GM12878 (cell line): ENCODE measurements around the gene CCL22. TPM values are rescaled to one million over a fixed set of nuclear protein-coding genes. Genes with fewer than 3 reads are reported as not detected.

Experiments
- BCL11A ChIP-seq: IDR thresholded peaks from 2 replicates; pipeline ENCODE4 v1.6.1; 2011; ENCODE audit warnings: low read depth, low read length
- CREM ChIP-seq: IDR thresholded peaks from 2 replicates; pipeline ENCODE4 v1.6.1; 2014; ENCODE audit warnings: antibody characterized with exemption, low read depth
- CUX1 ChIP-seq: IDR thresholded peaks from 2 replicates; pipeline ENCODE4 v1.6.1; 2012; ENCODE audit warnings: improper control_type of control experiment, low read depth, low read length; ENCODE audit not compliant: insufficient replicate concordance
- EZH2 ChIP-seq: IDR thresholded peaks from 2 replicates; pipeline ENCODE4 v1.6.1; 2012; ENCODE audit warnings: low read depth, mild to moderate bottlenecking, control low read depth, inconsistent platforms, low read length, borderline replicate concordance; ENCODE audit not compliant: control insufficient read depth
- NFIC ChIP-seq: IDR thresholded peaks from 2 replicates; pipeline ENCODE4 v1.6.1; 2012; ENCODE audit warnings: low read depth, mild to moderate bottlenecking, inconsistent platforms, low read length, moderate library complexity
- NFYB ChIP-seq: IDR thresholded peaks from 2 replicates; pipeline ENCODE4 v1.6.1; 2011; ENCODE audit warnings: low read depth, mild to moderate bottlenecking, low read length, improper control_type of control experiment, moderate library complexity; ENCODE audit not compliant: insufficient read depth
- RB1 ChIP-seq: fragments of 450-650 bp; formaldehyde crosslinking; IDR thresholded peaks from 2 replicates; pipeline ENCODE4 v1.6.1; 2017; ENCODE audit warnings: mild to moderate bottlenecking, borderline replicate concordance
- SUZ12 ChIP-seq: fragments of 200-600 bp; sonication (generic); IDR thresholded peaks from one replicate; pipeline ENCODE4 v1.6.1; 2018; ENCODE audit warnings: antibody characterized with exemption, mild to moderate bottlenecking; ENCODE audit not compliant: unreplicated experiment
- TCF3 ChIP-seq: IDR thresholded peaks from 2 replicates; pipeline ENCODE4 v1.6.1; 2012; ENCODE audit warnings: low read depth, mild to moderate bottlenecking, low read length, borderline replicate concordance; ENCODE audit not compliant: insufficient read depth
- USF1 ChIP-seq: IDR thresholded peaks from 2 replicates; pipeline ENCODE4 v1.6.1; 2011; ENCODE audit warnings: borderline replicate concordance, low read depth, mild to moderate bottlenecking, moderate library complexity, mixed read lengths, low read length; ENCODE audit not compliant: insufficient read depth; ENCODE audit errors: extremely low read length
- USF2 ChIP-seq: IDR thresholded peaks from 2 replicates; pipeline ENCODE4 v1.6.1; 2011; ENCODE audit warnings: low read depth, low read length, improper control_type of control experiment, borderline replicate concordance
- ZBTB11 ChIP-seq: fragments of 450-650 bp; formaldehyde crosslinking; IDR thresholded peaks from 2 replicates; pipeline ENCODE4 v1.5.0; 2022; ENCODE audit warnings: mild to moderate bottlenecking, missing genetic modification characterization
- ZNF592 ChIP-seq: fragments of 450-650 bp; IDR thresholded peaks from 2 replicates; pipeline ENCODE4 v1.6.1; 2017; ENCODE audit warnings: mild to moderate bottlenecking, moderate library complexity
- polyA plus RNA-seq, 11 experiments: library from polyadenylated mRNA; depleted of rRNA in 4 of 11; unstranded in 6 of 11; stranded (reverse) in 5 of 11; fragments of >200 nt; fragmentation: Nextera tagmentation in 4 of 11; fragmentation: Illumina TruSeq in 1 of 11; extraction: Ambion mirVana in 4 of 11; extraction: Trizol in 1 of 11; gene quantifications; 1 replicate in 1 of 11; 2 replicates in 10 of 11; pipeline versions ENCODE4 v1.2.1 to v1.2.3, GENCODE V29; 2011 to 2016; ENCODE audit warnings: inconsistent platforms in 2 of 11, missing spikeins in 2 of 11, low read depth in 1 of 11
- total RNA-seq, 4 experiments: library from RNA; depleted of rRNA in 3 of 4; stranded (reverse); fragments of >200 nt in 3 of 4; fragmentation: Illumina TruSeq in 1 of 4; extraction: Trizol in 1 of 4; gene quantifications; 2 replicates each; pipeline versions ENCODE4 v1.2.1 to v1.2.3, GENCODE V29; 2013 to 2021

CCL22 gene
- total and polyA plus RNA-seq, 10 of the 15 experiments (the other 5 are each of a cell fraction or from before 2014, with no cell fraction given) = 38.0 to 704 (median 349) TPM

GRCh38 chr16:57413301-57413730, 54.7 kb downstream of the CCL22 start (continued):
- no peak for TF ChIP-seq BCL11A
- TF ChIP-seq TCF3 = peak; percentile 76; the same call in 1 of the 2 replicates
- no peak for TF ChIP-seq NFYB
- no peak for TF ChIP-seq CUX1
- TF ChIP-seq USF1 = no peak
- TF ChIP-seq USF2 = no peak
- TF ChIP-seq EZH2 = no peak
- TF ChIP-seq CREM = peak; percentile 55; the same call in 1 of the 2 replicates
- TF ChIP-seq ZNF592 = no peak
- TF ChIP-seq RB1 = no peak
- TF ChIP-seq SUZ12 = no peak
- no peak for TF ChIP-seq ZBTB11 (CRISPR knock-in tag)
- TF ChIP-seq NFIC = no peak
